ENCODE measurements around the gene LGALS7.

LGALS7 gene

DNA sequence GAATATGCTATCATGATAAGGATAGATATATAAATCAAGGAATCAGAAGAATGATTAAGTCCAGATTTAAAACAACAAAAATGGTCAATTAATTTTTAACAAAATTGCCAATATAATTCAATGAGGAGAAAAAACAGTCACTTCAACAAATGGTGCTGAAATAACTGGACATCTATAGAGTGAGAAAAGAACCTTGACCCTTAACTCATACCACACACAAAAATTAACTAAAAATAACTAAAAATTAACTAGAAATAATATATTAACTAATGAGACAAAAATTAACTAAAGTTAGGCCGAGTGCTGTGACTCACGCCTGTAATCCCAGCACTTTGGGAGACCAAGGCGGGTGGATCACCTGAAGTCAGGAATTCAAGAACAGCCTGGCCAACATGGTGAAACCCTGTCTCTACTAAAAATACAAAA, 9.5 kb downstream of the LGALS7 start:
- no peak for TF ChIP-seq RAD21 (IDR thresholded peaks at IDR 0.05; ENCODE audit: low read depth)
- no peak for TF ChIP-seq CEBPB (IDR thresholded peaks at IDR 0.05)
- TF ChIP-seq, protein P1, sequence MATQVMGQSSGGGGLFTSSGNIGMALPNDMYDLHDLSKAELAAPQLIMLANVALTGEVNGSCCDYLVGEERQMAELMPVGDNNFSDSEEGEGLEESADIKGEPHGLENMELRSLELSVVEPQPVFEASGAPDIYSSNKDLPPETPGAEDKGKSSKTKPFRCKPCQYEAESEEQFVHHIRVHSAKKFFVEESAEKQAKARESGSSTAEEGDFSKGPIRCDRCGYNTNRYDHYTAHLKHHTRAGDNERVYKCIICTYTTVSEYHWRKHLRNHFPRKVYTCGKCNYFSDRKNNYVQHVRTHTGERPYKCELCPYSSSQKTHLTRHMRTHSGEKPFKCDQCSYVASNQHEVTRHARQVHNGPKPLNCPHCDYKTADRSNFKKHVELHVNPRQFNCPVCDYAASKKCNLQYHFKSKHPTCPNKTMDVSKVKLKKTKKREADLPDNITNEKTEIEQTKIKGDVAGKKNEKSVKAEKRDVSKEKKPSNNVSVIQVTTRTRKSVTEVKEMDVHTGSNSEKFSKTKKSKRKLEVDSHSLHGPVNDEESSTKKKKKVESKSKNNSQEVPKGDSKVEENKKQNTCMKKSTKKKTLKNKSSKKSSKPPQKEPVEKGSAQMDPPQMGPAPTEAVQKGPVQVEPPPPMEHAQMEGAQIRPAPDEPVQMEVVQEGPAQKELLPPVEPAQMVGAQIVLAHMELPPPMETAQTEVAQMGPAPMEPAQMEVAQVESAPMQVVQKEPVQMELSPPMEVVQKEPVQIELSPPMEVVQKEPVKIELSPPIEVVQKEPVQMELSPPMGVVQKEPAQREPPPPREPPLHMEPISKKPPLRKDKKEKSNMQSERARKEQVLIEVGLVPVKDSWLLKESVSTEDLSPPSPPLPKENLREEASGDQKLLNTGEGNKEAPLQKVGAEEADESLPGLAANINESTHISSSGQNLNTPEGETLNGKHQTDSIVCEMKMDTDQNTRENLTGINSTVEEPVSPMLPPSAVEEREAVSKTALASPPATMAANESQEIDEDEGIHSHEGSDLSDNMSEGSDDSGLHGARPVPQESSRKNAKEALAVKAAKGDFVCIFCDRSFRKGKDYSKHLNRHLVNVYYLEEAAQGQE (IDR thresholded peaks at IDR 0.05; ENCODE audit: low read depth), result no peak
- TF ChIP-seq EP300 (IDR thresholded peaks at IDR 0.05; ENCODE audit: borderline replicate concordance), result no peak
- no peak for TF ChIP-seq CREB1 (IDR thresholded peaks at IDR 0.05; ENCODE audit: low read depth)
- TF ChIP-seq TAF1 (IDR thresholded peaks at IDR 0.05; ENCODE audit: low read depth), result no peak
- TF ChIP-seq, protein P2, sequence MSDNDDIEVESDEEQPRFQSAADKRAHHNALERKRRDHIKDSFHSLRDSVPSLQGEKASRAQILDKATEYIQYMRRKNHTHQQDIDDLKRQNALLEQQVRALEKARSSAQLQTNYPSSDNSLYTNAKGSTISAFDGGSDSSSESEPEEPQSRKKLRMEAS (IDR thresholded peaks at IDR 0.05), result no peak

DNA sequence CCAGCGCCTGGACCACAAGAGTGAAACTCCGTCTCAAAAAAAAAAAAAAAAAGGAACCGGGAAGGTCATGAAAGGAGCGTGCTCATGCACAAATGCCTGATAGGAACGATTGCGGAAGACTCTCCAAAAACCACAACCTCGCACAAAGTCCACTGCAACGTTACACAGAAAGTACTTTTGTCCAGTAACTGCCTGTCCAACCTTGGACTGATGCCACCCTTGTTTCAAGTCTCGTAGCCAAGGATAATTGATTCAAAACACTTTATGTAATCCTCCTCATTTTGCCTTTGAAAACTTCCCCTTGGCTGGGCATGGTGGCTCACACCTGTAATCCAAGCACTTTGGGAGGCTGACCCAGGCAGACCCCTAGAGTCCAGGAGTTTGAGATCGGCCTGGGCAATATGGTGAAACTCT, 13.7 kb downstream of the LGALS7 start:
- TF ChIP-seq EP300 (IDR thresholded peaks at IDR 0.05; ENCODE audit: borderline replicate concordance), result no peak
- TF ChIP-seq, protein P2 (IDR thresholded peaks at IDR 0.05), result no peak
- no peak for TF ChIP-seq YY1 (IDR thresholded peaks at IDR 0.05; ENCODE audit: low read depth)
- no peak for TF ChIP-seq EGR1 (IDR thresholded peaks at IDR 0.05)
- TF ChIP-seq TEAD4 (IDR thresholded peaks at IDR 0.05), result no peak
- TF ChIP-seq CEBPB (IDR thresholded peaks at IDR 0.05), result no peak
- no peak for TF ChIP-seq FOXM1 (IDR thresholded peaks at IDR 0.05; ENCODE audit: borderline replicate concordance, low read depth)
- no peak for TF ChIP-seq NFIC (IDR thresholded peaks at IDR 0.05)
- no peak for TF ChIP-seq TCF12 (IDR thresholded peaks at IDR 0.05; ENCODE audit: low read depth)
- no peak for TF ChIP-seq RAD21 (IDR thresholded peaks at IDR 0.05; ENCODE audit: low read depth)
- TF ChIP-seq, protein P1 (IDR thresholded peaks at IDR 0.05; ENCODE audit: low read depth), result no peak
- TF ChIP-seq TAF1 (IDR thresholded peaks at IDR 0.05; ENCODE audit: low read depth), result no peak
- TF ChIP-seq ZBTB7A (IDR thresholded peaks at IDR 0.05; ENCODE audit: low read depth), result no peak
- TF ChIP-seq, protein P3, sequence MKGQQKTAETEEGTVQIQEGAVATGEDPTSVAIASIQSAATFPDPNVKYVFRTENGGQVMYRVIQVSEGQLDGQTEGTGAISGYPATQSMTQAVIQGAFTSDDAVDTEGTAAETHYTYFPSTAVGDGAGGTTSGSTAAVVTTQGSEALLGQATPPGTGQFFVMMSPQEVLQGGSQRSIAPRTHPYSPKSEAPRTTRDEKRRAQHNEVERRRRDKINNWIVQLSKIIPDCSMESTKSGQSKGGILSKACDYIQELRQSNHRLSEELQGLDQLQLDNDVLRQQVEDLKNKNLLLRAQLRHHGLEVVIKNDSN (IDR thresholded peaks at IDR 0.05), result no peak
- no peak for TF ChIP-seq CREB1 (IDR thresholded peaks at IDR 0.05; ENCODE audit: low read depth)

GRCh38 chr19:38745316-38745715, 28.0 kb downstream of the LGALS7 start:
- TF ChIP-seq CEBPB (IDR thresholded peaks at IDR 0.05), result no peak
- TF ChIP-seq TAF1 (IDR thresholded peaks at IDR 0.05; ENCODE audit: low read depth), result no peak
- TF ChIP-seq, protein P3 (IDR thresholded peaks at IDR 0.05), result no peak
- TF ChIP-seq TCF12 (IDR thresholded peaks at IDR 0.05; ENCODE audit: low read depth), result no peak
- no peak for TF ChIP-seq ZBTB7A (IDR thresholded peaks at IDR 0.05; ENCODE audit: low read depth)
- TF ChIP-seq CREB1 (IDR thresholded peaks at IDR 0.05; ENCODE audit: low read depth), result no peak
- TF ChIP-seq TEAD4 (IDR thresholded peaks at IDR 0.05), result no peak
- TF ChIP-seq YY1 (IDR thresholded peaks at IDR 0.05; ENCODE audit: low read depth), result no peak
- TF ChIP-seq RAD21 (IDR thresholded peaks at IDR 0.05; ENCODE audit: low read depth), result no peak
- no peak for TF ChIP-seq NFIC (IDR thresholded peaks at IDR 0.05)
- no peak for TF ChIP-seq FOXM1 (IDR thresholded peaks at IDR 0.05; ENCODE audit: borderline replicate concordance, low read depth)
- TF ChIP-seq EGR1 (IDR thresholded peaks at IDR 0.05), result no peak
- no peak for TF ChIP-seq EP300 (IDR thresholded peaks at IDR 0.05; ENCODE audit: borderline replicate concordance)
- TF ChIP-seq, protein P2 (IDR thresholded peaks at IDR 0.05), result no peak

DNA sequence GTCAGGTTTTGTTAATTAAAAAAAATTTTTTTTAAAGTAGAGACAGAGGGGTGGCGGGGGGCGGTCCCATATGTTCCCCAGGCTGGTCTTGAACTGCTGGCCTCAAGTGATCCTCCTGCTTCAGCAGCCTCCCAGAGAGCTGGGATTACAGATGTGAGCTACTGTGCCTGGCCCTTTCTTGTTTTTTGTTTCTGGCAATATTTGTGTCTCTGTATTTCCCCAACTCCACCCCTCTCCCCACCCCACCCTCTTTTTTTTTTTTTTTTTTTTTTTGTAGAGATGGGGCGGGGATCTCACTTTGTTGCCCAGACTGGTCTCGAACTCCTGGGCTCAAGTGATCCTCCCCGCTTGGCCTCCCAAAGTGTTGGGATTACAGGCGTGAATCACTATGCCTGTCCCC, 28.4 kb downstream of the LGALS7 start:
- TF ChIP-seq, protein P2 (IDR thresholded peaks at IDR 0.05), result no peak

DNA sequence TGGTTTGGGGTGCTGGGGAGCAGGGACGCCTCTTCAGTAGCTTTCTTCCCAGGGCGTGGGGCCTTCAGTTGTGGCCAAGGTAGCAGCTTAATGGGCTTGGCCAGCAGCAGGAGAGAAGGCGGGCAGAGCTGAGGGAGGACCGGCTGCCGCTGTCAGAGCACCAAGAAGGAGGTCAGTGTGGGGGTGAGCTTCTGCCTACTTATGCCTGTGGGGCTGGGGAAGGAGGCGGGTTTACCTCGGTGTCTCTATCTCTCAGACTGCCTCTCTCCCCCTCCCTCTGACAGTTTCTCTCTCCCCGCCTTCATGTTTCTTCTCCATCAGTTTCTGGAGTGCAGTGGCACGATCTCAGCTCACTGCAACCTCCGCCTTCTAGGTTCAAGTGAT, 29.0 kb downstream of the LGALS7 start, which contains the start of gene CAPN12:
CAPN12 (minus strand) TSS at position 177 of the 384 bp plus-strand sequence. CDS start 309 bp downstream, outside the sequence.
- TF ChIP-seq FOXM1 (IDR thresholded peaks at IDR 0.05; ENCODE audit: borderline replicate concordance, low read depth) (no peak), CREB1 (IDR thresholded peaks at IDR 0.05; ENCODE audit: low read depth) (no peak), TCF12 (IDR thresholded peaks at IDR 0.05; ENCODE audit: low read depth) (no peak), TEAD4 (IDR thresholded peaks at IDR 0.05) (no peak), YY1 (IDR thresholded peaks at IDR 0.05; ENCODE audit: low read depth) (no peak), CEBPB (IDR thresholded peaks at IDR 0.05) (no peak), NFIC (IDR thresholded peaks at IDR 0.05) (no peak), EGR1 (IDR thresholded peaks at IDR 0.05) (no peak), EP300 (IDR thresholded peaks at IDR 0.05; ENCODE audit: borderline replicate concordance) (no peak)
- TF ChIP-seq, protein P1 (IDR thresholded peaks at IDR 0.05; ENCODE audit: low read depth), result no peak
